Measurements from ENCODE around the gene ECPAS. TPM values are rescaled to one million over a fixed set of nuclear protein-coding genes. Genes with fewer than 3 reads are reported as not detected.
"Not testable (repeated sequence)": the region's sequence is repeated elsewhere in the genome, so short reads cannot be mapped to it uniquely, and the experiment has no call there.

ECPAS gene
- total RNA-seq, 2 donors from 2014 or later, result 87.8 to 103 TPM

- Histone ChIP-seq H3K4me1 (replicated peaks) (no peaks in the 10 kb centered on the region), H3K27me3 (replicated peaks; ENCODE audit: insufficient read depth) (no peaks in the 10 kb centered on the region), H3K36me3 (no peaks in the 10 kb centered on the region), H3K4me3 (no peak overlapping the region), H3K9me3 (no peaks in the 10 kb centered on the region), H3K27ac (no peak overlapping the region)
- intact Hi-C loops (cut with DNase I), result no loop called here
- TF ChIP-seq POLR2AphosphoS5 (IDR thresholded peaks at IDR 0.05) (no peak), CTCF (IDR thresholded peaks at IDR 0.05) (no peak)
- WGBS, result 43% methylated on average over 2 of the region's 2 CpGs
- DNase-seq (ENCODE audit: low spot score), result no peak
Observed at GRCh38 chr9:111352545-111352944, 131.6 kb downstream of the ECPAS start.

- Histone ChIP-seq H3K4me3 (no peak overlapping the region), H3K9me3 (no peaks in the 10 kb centered on the region), H3K27me3 (replicated peaks; ENCODE audit: insufficient read depth) (no peaks in the 10 kb centered on the region), H3K4me1 (replicated peaks) (no peaks in the 10 kb centered on the region), H3K36me3 (no peaks in the 10 kb centered on the region), H3K27ac (no peak overlapping the region)
- TF ChIP-seq CTCF (IDR thresholded peaks at IDR 0.05) (no peak), POLR2AphosphoS5 (IDR thresholded peaks at IDR 0.05) (no peak), POLR2A (IDR thresholded peaks at IDR 0.05) (no peak)
- DNase-seq (ENCODE audit: low spot score), result no peak
- intact Hi-C loops (cut with DNase I), result no loop called here
Observed at GRCh38 chr9:111350556-111350955, 133.6 kb downstream of the ECPAS start.

GRCh38 chr9:111349766-111350165 is 134.4 kb downstream of the ECPAS start:
- no peak overlapping the region for H3K4me3 ChIP-seq
- WGBS, result 58% methylated on average over 5 of the region's 5 CpGs
- H3K4me1 ChIP-seq (replicated peaks), result no peaks in the 10 kb centered on the region
- DNase-seq (ENCODE audit: low spot score), result no peak
- H3K9me3 ChIP-seq, result no peaks in the 10 kb centered on the region
- TF ChIP-seq POLR2AphosphoS5 (IDR thresholded peaks at IDR 0.05) (no peak), CTCF (IDR thresholded peaks at IDR 0.05) (no peak), POLR2A (IDR thresholded peaks at IDR 0.05) (no peak)
- H3K36me3 ChIP-seq, result no peaks in the 10 kb centered on the region
- H3K27ac ChIP-seq, result no peak overlapping the region
- intact Hi-C loops (cut with DNase I), result no loop called here
- no peaks in the 10 kb centered on the region for H3K27me3 ChIP-seq (replicated peaks; ENCODE audit: insufficient read depth)

GRCh38 chr9:111348821-111349271 is 135.3 kb downstream of the ECPAS start:
- Histone ChIP-seq H3K9me3 (no peaks in the 10 kb centered on the region), H3K4me3 (no peak overlapping the region), H3K27me3 (replicated peaks; ENCODE audit: insufficient read depth) (no peaks in the 10 kb centered on the region), H3K36me3 (no peaks in the 10 kb centered on the region), H3K27ac (no peak overlapping the region), H3K4me1 (replicated peaks) (no peaks in the 10 kb centered on the region)
- 32% methylated on average over 4 of the region's 4 CpGs for WGBS
- TF ChIP-seq POLR2A (IDR thresholded peaks at IDR 0.05) (no peak), CTCF (IDR thresholded peaks at IDR 0.05) (no peak), POLR2AphosphoS5 (IDR thresholded peaks at IDR 0.05) (no peak)
- intact Hi-C loops (cut with DNase I), result no loop called here
- DNase-seq (ENCODE audit: low spot score), result no peak

GRCh38 chr9:111334318-111334863 is 149.8 kb downstream of the ECPAS start:
- DNase-seq (ENCODE audit: low spot score); intact Hi-C loops (cut with DNase I); H3K27me3 ChIP-seq (replicated peaks; ENCODE audit: insufficient read depth); H3K27ac ChIP-seq; H3K4me1 ChIP-seq (replicated peaks); H3K36me3 ChIP-seq; H3K9me3 ChIP-seq; H3K4me3 ChIP-seq: not testable (repeated sequence)
- 77% methylated on average over 5 of the region's 5 CpGs for WGBS
